ENCODE results near the gene POU2F3. TPM values are rescaled to one million over a fixed set of nuclear protein-coding genes. Genes with fewer than 3 reads are reported as not detected.

The POU2F3 gene
- total and polyA plus RNA-seq, 7 experiments from 2014 or later, result 0.24 TPM; not detected in 6

- ATAC-seq (no peak), DNase-seq (no peak)
- Mint-ChIP-seq H3K36me3 (peaks cover 0 to 4% (median 0%) of the 10 kb centered on the region in 5 donors), H3K27me3 (peaks cover 72 to 80% (median 78%) of the 10 kb centered on the region in 5 donors), H3K4me1 (peaks cover 3 to 16% (median 7%) of the 10 kb centered on the region in 7 donors), H3K4me3 (no peak overlapping the region), H3K9me3 (peaks cover 0 to 1% (median 0%) of the 10 kb centered on the region in 11 donors), H3K27ac (no peak overlapping the region)
- intact Hi-C loops (cut with micrococcal nuclease), result no loop called here
- Histone ChIP-seq H3K36me3 (ENCODE audit: control insufficient read depth in 2 of 3, insufficient read depth in 3 of 3, low read length in 3 of 3) (no peaks in the 10 kb centered on the region), H3K27ac (ENCODE audit: low read depth, low read length) (no peak overlapping the region), H3K27me3 (ENCODE audit: control insufficient read depth in 2 of 2, insufficient read depth in 2 of 2, low read length in 2 of 2) (peaks cover 7 to 16% of the 10 kb centered on the region in 2 donors), H3K9me3 (ENCODE audit: control insufficient read depth in 2 of 3, low read length in 3 of 3) (no peaks in the 10 kb centered on the region), H3K4me1 (ENCODE audit: control insufficient read depth in 2 of 2, insufficient read depth in 2 of 2, low read length in 2 of 2) (no peaks in the 10 kb centered on the region), H3K4me3 (ENCODE audit: low read length) (no peak overlapping the region)
- CTCF ChIA-PET, result no interaction called here
- POLR2A ChIA-PET, result no interaction called here
These were observed 110.7 kb downstream of the POU2F3 start for GRCh38 chr11:120350637-120351036.

DNA sequence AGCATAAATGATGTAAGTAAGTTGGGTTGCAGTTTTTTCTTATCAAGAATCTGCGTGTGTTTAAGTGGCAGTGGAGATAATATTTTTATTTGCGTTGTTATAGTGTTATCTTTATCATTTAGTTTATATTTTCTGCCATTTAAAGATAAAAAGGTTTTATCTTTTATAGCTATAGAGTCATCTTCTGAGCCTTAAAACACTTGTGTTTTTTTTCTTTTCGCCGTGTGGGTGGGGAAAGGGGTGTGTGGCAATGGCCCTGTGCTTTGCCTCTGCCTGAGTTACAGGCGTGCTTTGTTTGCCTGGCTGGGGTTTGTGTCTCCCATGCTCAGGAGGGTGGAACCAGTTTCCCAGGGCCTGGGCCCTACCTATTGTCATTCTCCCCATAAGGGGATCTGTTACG, 112.5 kb downstream of the POU2F3 start:
- POLR2A ChIA-PET, result no interaction called here
- ATAC-seq (no peak), DNase-seq (no peak)
- H3K4me3 Mint-ChIP-seq, result no peak overlapping the region
- Histone ChIP-seq H3K36me3 (ENCODE audit: control insufficient read depth in 2 of 3, insufficient read depth in 3 of 3, low read length in 3 of 3) (no peaks in the 10 kb centered on the region), H3K4me3 (ENCODE audit: low read length) (no peak overlapping the region), H3K4me1 (ENCODE audit: control insufficient read depth in 2 of 2, insufficient read depth in 2 of 2, low read length in 2 of 2) (no peaks in the 10 kb centered on the region), H3K9me3 (ENCODE audit: control insufficient read depth in 2 of 3, low read length in 3 of 3) (no peaks in the 10 kb centered on the region), H3K27me3 (ENCODE audit: control insufficient read depth in 2 of 2, insufficient read depth in 2 of 2, low read length in 2 of 2) (peaks cover 6 to 7% of the 10 kb centered on the region in 2 donors), H3K27ac (ENCODE audit: low read depth, low read length) (no peak overlapping the region)
- H3K4me1 Mint-ChIP-seq, result peaks cover 0 to 2% (median 0%) of the 10 kb centered on the region in 7 donors
- no peak overlapping the region for H3K27ac Mint-ChIP-seq
- intact Hi-C loops (cut with micrococcal nuclease), result no loop called here
- H3K9me3 Mint-ChIP-seq, result peaks cover 0 to 4% (median 0%) of the 10 kb centered on the region in 11 donors
- peaks cover 0 to 4% (median 0%) of the 10 kb centered on the region in 5 donors for H3K36me3 Mint-ChIP-seq
- peaks cover 66 to 77% (median 73%) of the 10 kb centered on the region in 5 donors for H3K27me3 Mint-ChIP-seq
- CTCF ChIA-PET, result no interaction called here

DNA sequence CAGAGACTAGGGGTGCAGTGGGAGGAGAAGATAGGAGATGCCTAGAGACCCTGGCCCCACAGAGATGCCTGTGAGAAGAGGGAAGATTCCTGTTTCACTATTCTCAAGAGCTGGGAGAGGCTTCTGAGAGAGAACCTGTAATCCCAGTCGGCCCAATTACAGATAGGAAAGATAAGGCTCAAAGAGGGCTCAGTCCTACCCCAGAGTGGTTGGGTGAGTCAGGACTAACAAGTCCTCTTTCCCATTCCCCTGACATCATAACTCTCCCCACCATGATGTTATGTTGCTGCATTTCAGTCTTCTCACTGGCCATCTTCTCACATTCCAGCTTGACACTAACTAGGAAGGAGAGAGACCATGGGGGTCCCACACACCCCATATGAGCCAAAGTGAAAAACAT, 114.1 kb downstream of the POU2F3 start:
- DNase-seq, result no peak
- H3K4me3 ChIP-seq (ENCODE audit: low read length), result no peak overlapping the region
- ATAC-seq, result no peak
- no peaks in the 10 kb centered on the region for H3K36me3 ChIP-seq (ENCODE audit: control insufficient read depth in 2 of 3, insufficient read depth in 3 of 3, low read length in 3 of 3)
- POLR2A ChIA-PET, result no interaction called here
- Mint-ChIP-seq H3K27me3 (peaks cover 58 to 77% (median 70%) of the 10 kb centered on the region in 5 donors), H3K4me1 (peaks cover 0 to 2% (median 0%) of the 10 kb centered on the region in 7 donors), H3K4me3 (no peak overlapping the region), H3K9me3 (peaks cover 0 to 3% (median 0%) of the 10 kb centered on the region in 11 donors), H3K36me3 (peaks cover 0 to 9% (median 0%) of the 10 kb centered on the region in 5 donors), H3K27ac (no peak overlapping the region)
- peaks cover 0 to 7% of the 10 kb centered on the region in 2 donors for H3K27me3 ChIP-seq (ENCODE audit: control insufficient read depth in 2 of 2, insufficient read depth in 2 of 2, low read length in 2 of 2)
- H3K27ac ChIP-seq (ENCODE audit: low read depth, low read length), result no peak overlapping the region
- no peaks in the 10 kb centered on the region for H3K9me3 ChIP-seq (ENCODE audit: control insufficient read depth in 2 of 3, low read length in 3 of 3)
- intact Hi-C loops (cut with micrococcal nuclease), result no loop called here
- CTCF ChIA-PET, result no interaction called here
- H3K4me1 ChIP-seq (ENCODE audit: control insufficient read depth in 2 of 2, insufficient read depth in 2 of 2, low read length in 2 of 2), result no peaks in the 10 kb centered on the region

DNA sequence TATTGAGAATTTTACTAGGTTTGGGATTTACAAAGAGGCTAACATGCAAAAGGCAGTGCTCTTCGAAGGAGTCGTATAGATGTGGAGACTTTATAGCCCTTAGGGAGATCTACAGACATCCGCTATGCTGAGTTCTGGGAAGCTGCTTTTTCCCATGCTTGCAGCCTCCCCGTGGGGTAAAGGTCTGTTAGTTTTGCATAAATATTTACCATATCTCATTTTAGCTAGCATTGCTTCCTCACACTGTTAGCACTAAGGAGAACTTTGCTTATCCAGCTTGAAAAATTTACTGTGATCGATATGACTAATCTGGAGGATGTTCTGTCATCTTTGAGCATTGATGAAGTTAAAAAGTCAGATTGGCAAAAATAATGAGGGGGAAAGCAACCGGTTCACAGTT, 114.8 kb downstream of the POU2F3 start:
- no peaks in the 10 kb centered on the region for H3K36me3 ChIP-seq (ENCODE audit: control insufficient read depth in 2 of 3, insufficient read depth in 3 of 3, low read length in 3 of 3)
- ATAC-seq, result no peak
- no peak overlapping the region for H3K27ac Mint-ChIP-seq
- no peak for DNase-seq
- H3K4me1 ChIP-seq (ENCODE audit: control insufficient read depth in 2 of 2, insufficient read depth in 2 of 2, low read length in 2 of 2), result no peaks in the 10 kb centered on the region
- H3K4me1 Mint-ChIP-seq, result peaks cover 0 to 4% (median 0%) of the 10 kb centered on the region in 7 donors
- H3K4me3 ChIP-seq (ENCODE audit: low read length), result no peak overlapping the region
- no peak overlapping the region for H3K27ac ChIP-seq (ENCODE audit: low read depth, low read length)
- ChIA-PET POLR2A (no interaction called here), CTCF (no interaction called here)
- H3K9me3 Mint-ChIP-seq, result peaks cover 0 to 3% (median 0%) of the 10 kb centered on the region in 11 donors
- peaks cover 0 to 12% (median 0%) of the 10 kb centered on the region in 5 donors for H3K36me3 Mint-ChIP-seq
- no peaks in the 10 kb centered on the region for H3K9me3 ChIP-seq (ENCODE audit: control insufficient read depth in 2 of 3, low read length in 3 of 3)
- peaks cover 3 to 7% of the 10 kb centered on the region in 2 donors for H3K27me3 ChIP-seq (ENCODE audit: control insufficient read depth in 2 of 2, insufficient read depth in 2 of 2, low read length in 2 of 2)
- intact Hi-C loops (cut with micrococcal nuclease), result no loop called here
- H3K4me3 Mint-ChIP-seq, result no peak overlapping the region
- peaks cover 55 to 73% (median 67%) of the 10 kb centered on the region in 5 donors for H3K27me3 Mint-ChIP-seq

- no peak overlapping the region for H3K27ac Mint-ChIP-seq
- no peak for ATAC-seq
- Histone ChIP-seq H3K27ac (ENCODE audit: low read depth, low read length) (no peak overlapping the region), H3K4me1 (ENCODE audit: control insufficient read depth in 2 of 2, insufficient read depth in 2 of 2, low read length in 2 of 2) (no peaks in the 10 kb centered on the region), H3K36me3 (ENCODE audit: control insufficient read depth in 2 of 3, insufficient read depth in 3 of 3, low read length in 3 of 3) (no peaks in the 10 kb centered on the region), H3K27me3 (ENCODE audit: control insufficient read depth in 2 of 2, insufficient read depth in 2 of 2, low read length in 2 of 2) (peaks cover 3 to 7% of the 10 kb centered on the region in 2 donors), H3K4me3 (ENCODE audit: low read length) (no peak overlapping the region), H3K9me3 (ENCODE audit: control insufficient read depth in 2 of 3, low read length in 3 of 3) (no peaks in the 10 kb centered on the region)
- H3K4me3 Mint-ChIP-seq, result no peak overlapping the region
- intact Hi-C loops (cut with micrococcal nuclease), result no loop called here
- ChIA-PET CTCF (interaction anchor here (0.6 kb wide), 1 partner anchor 30 kb away, joined by 4 read pairs; no protein-coding TSS in a partner anchor), POLR2A (no interaction called here)
- peaks cover 0 to 12% (median 0%) of the 10 kb centered on the region in 5 donors for H3K36me3 Mint-ChIP-seq
- no peak for DNase-seq
- peaks cover 0 to 4% (median 0%) of the 10 kb centered on the region in 7 donors for H3K4me1 Mint-ChIP-seq
- peaks cover 0 to 3% (median 0%) of the 10 kb centered on the region in 11 donors for H3K9me3 Mint-ChIP-seq
- peaks cover 36 to 56% (median 51%) of the 10 kb centered on the region in 5 donors for H3K27me3 Mint-ChIP-seq
These were observed 117.7 kb downstream of the POU2F3 start for GRCh38 chr11:120357620-120358019.

- Histone ChIP-seq H3K4me1 (ENCODE audit: control insufficient read depth in 2 of 2, insufficient read depth in 2 of 2, low read length in 2 of 2) (no peaks in the 10 kb centered on the region), H3K27ac (ENCODE audit: low read depth, low read length) (no peak overlapping the region), H3K27me3 (ENCODE audit: control insufficient read depth in 2 of 2, insufficient read depth in 2 of 2, low read length in 2 of 2) (peaks cover 3 to 4% of the 10 kb centered on the region in 2 donors), H3K36me3 (ENCODE audit: control insufficient read depth in 2 of 3, insufficient read depth in 3 of 3, low read length in 3 of 3) (no peaks in the 10 kb centered on the region), H3K9me3 (ENCODE audit: control insufficient read depth in 2 of 3, low read length in 3 of 3) (no peaks in the 10 kb centered on the region), H3K4me3 (ENCODE audit: low read length) (no peak overlapping the region)
- no peak overlapping the region for H3K27ac Mint-ChIP-seq
- H3K4me1 Mint-ChIP-seq, result peaks cover 0 to 4% (median 0%) of the 10 kb centered on the region in 7 donors
- ATAC-seq, result no peak
- POLR2A ChIA-PET, result no interaction called here
- H3K36me3 Mint-ChIP-seq, result peaks cover 0 to 9% (median 0%) of the 10 kb centered on the region in 5 donors
- intact Hi-C loops (cut with micrococcal nuclease), result no loop called here
- CTCF ChIA-PET, result no interaction called here
- peaks cover 0 to 3% (median 0%) of the 10 kb centered on the region in 11 donors for H3K9me3 Mint-ChIP-seq
- H3K4me3 Mint-ChIP-seq, result no peak overlapping the region
- DNase-seq, result no peak
- peaks cover 27 to 50% (median 46%) of the 10 kb centered on the region in 5 donors for H3K27me3 Mint-ChIP-seq
These were observed 118.8 kb downstream of the POU2F3 start for GRCh38 chr11:120358729-120359128.

DNA sequence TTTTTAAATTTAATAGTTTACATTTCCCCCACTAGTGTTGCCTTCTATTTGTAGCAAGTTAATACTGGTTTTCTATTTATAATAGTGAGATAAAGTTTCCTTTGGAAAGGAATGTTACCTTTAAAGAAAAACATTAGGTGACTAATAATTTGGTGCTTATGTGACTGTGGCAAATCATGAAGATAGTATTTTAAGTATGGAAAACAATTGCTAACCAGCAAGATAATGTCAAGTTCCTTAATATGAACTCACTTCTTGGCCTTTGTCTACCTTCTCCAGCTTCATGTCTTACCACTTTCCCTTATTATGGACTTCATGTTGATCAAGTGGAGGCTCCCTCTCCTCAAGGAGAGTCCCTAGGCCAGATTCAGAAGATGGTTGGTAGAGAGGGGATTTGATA, 123.5 kb downstream of the POU2F3 start:
- Mint-ChIP-seq H3K9me3 (no peaks in the 10 kb centered on the region), H3K4me3 (no peak overlapping the region), H3K4me1 (peaks cover 0 to 2% (median 0%) of the 10 kb centered on the region in 7 donors), H3K27me3 (peaks cover 11 to 33% (median 17%) of the 10 kb centered on the region in 5 donors), H3K36me3 (peaks cover 0 to 3% (median 0%) of the 10 kb centered on the region in 5 donors), H3K27ac (no peak overlapping the region)
- no peak for DNase-seq
- Histone ChIP-seq H3K9me3 (ENCODE audit: control insufficient read depth in 2 of 3, low read length in 3 of 3) (no peaks in the 10 kb centered on the region), H3K4me3 (ENCODE audit: low read length) (no peak overlapping the region), H3K36me3 (ENCODE audit: control insufficient read depth in 2 of 3, insufficient read depth in 3 of 3, low read length in 3 of 3) (no peaks in the 10 kb centered on the region), H3K27me3 (ENCODE audit: control insufficient read depth in 2 of 2, insufficient read depth in 2 of 2, low read length in 2 of 2) (peaks cover 0 to 3% of the 10 kb centered on the region in 2 donors), H3K4me1 (ENCODE audit: control insufficient read depth in 2 of 2, insufficient read depth in 2 of 2, low read length in 2 of 2) (no peaks in the 10 kb centered on the region), H3K27ac (ENCODE audit: low read depth, low read length) (no peak overlapping the region)
- intact Hi-C loops (cut with micrococcal nuclease), result no loop called here
- ChIA-PET CTCF (no interaction called here), POLR2A (no interaction called here)
- no peak for ATAC-seq
